Stromal cell of bone marrow (primary cell): Measurements from ENCODE around the gene IGF2R.
"Not testable (repeated sequence)": the region's sequence is repeated elsewhere in the genome, so short reads cannot be mapped to it uniquely, and the experiment has no call there.

ENCODE experiments used
- DNase-seq: peaks from one replicate; pipeline ENCODE4 v3.0.0-alpha.2; 2012; ENCODE audit warnings: low read depth

The IGF2R gene

DNA sequence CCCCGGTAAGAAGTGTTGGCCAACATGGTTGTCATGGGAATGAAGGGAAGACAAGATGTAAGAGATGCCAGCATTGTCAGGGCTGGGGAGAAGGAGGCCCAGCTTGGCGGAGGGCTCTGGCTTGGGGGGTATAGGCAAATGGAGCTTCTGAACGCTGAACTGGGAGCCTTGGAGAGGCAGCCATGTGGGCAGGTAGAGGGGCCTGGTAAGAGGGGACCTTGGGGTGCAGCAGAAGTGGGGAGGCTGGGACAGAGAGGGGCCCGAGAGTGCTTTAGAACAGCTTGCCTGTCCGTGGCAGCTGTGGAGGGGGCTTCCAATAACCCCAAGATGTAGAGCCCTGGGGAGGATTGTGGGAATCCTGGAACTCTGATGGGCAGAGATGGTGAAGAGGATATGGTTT lies 155.7 kb downstream of the IGF2R start:
- DNase-seq: no peak

DNA sequence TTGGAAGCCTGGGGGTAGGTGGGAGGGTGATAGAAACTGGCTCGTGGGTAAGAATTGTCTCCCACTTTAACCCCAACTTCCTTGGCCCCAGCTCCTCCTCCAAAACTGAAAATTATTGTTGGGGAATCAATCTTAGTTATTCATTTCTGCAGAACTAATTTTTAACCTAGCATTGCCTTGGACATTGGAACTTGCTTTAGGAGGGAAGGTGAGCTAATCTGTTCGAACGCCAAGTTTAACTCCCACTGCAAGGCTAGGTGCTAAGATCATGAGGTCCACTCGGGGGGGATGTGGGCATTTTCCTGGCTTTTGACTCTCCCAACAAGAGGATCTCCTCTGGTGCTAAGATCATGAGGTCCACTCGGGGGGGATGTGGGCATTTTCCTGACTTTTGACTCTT lies 156.2 kb downstream of the IGF2R start:
- not testable (repeated sequence) for DNase-seq

- DNase-seq: no peak
These were observed 158.6 kb downstream of the IGF2R start for GRCh38 chr6:160127270-160128124.

GRCh38 chr6:160128125-160128683 lies 159.3 kb downstream of the IGF2R start:
- no peak for DNase-seq

DNA sequence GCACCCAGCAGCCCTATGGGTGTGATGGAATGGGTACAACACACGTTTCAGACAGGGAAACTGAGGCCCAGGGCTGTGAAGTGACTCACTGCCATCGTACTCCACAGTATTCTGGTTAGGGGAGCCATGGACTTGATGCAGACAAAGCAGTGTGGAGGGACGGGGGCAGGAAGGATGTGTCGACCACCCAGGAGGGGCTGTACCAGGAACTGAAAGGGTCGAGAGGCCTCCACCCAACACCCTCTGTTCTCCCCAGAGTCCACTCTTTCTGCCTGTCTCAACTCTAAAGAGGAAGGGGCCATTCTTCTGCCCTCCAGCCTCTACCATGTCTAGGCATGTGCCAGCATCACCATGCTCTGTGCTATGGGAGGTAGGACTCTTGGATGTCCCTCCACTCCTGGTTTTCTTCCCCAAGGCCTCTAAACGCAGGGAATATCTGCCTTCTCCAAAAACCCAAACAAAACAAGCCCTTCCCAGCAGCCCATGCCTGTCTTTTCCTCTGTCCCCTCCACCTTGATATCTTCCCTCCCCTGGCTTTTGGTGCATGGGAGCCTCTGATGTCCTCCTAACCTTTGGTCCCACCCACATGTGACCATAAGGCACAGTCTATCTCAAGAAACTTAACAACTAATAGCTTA lies 160.1 kb downstream of the IGF2R start:
- no peak for DNase-seq

DNA sequence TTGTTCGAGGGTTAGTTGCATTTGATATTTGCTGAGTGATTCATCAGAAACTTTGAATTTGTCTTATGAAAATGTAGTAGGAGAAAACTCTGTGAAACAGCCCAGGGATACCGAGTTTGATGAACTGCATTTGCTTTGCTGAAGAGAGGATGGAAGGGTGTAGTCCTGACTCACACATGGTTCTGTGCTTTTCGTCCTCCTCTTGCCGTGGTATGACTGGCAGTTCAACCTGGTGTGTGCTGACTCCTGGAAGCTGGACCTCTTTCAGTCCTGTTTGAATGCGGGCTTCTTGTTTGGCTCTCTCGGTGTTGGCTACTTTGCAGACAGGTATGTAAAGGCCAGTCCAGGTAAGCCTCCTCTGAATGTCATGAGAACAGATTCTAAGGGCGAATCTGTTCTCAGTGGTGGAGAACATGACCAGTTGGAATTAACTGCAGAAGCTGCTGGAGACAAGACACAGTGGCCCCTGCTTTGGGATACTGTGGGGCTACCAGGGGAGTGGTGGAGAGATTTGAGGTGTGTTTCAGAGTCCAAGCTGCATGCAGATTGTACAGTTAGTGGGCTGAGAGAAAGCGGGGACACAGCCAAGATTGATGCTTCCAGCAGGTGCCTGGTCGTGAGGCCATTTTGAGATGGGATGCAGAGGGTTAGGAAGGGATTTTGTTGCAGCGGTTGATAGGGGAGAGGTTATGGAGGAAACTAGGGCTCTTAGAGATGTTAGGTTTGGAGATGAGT lies 161.2 kb downstream of the IGF2R start:
- no peak for DNase-seq

- no peak for DNase-seq
These were observed 162.0 kb downstream of the IGF2R start for GRCh38 chr6:160130729-160131484.

- no peak for DNase-seq
These were observed 162.9 kb downstream of the IGF2R start for GRCh38 chr6:160131636-160132296.

DNA sequence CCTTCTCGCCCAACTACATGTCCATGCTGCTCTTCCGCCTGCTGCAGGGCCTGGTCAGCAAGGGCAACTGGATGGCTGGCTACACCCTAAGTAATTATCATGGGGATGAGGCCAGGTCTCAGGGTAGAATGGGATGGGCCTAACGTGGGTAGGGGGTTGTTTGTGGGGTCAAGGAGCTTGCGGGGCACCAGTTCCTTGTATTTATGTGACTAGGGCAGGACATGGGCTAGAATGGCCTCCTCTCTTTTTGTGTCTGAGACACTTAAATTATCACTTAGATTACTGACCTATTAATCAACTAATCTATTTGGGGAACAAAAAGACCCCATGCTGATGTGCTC lies 163.4 kb downstream of the IGF2R start:
- DNase-seq: no peak

GRCh38 chr6:160132776-160133338 lies 164.0 kb downstream of the IGF2R start:
- no peak for DNase-seq

DNA sequence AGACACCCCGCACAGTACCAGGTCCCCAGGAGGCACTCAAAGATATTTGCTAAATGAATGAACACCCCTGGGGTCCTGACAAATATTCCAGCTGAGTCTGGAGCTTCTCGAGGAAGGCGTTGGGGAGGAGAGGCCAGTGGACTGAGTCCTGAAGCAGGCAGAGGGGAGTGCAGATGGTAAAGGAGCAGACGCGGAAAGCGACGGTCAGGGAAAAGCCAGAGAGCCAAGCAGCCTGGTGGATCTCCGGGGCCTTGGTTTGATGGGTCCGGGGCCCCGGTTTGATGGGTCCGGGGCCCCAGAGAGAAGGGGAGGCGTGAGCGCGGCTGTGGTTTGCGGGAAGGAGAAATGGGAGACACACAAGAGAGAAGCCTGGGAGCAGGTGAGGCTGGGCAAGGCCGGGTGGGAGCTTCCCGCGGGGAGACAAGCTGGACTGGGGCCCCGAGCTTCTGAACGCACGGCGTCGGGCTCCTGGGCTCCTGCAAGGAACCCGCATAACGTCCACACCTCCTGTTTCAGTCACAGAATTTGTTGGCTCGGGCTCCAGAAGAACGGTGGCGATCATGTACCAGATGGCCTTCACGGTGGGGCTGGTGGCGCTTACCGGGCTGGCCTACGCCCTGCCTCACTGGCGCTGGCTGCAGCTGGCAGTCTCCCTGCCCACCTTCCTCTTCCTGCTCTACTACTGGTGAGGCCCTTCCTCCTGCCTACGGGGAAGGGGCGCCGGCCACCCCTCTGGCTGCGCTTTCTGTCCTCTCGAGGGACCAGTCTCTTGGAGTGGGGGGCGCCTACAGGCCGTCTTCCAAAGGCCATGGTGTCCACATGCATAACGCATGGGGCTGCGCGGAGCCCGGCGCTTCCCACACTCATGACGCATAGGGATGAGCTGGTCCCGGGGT lies 164.8 kb downstream of the IGF2R start:
- DNase-seq: no peak

- DNase-seq: not testable (repeated sequence)
These were observed 165.5 kb downstream of the IGF2R start for GRCh38 chr6:160134337-160134751.

DNA sequence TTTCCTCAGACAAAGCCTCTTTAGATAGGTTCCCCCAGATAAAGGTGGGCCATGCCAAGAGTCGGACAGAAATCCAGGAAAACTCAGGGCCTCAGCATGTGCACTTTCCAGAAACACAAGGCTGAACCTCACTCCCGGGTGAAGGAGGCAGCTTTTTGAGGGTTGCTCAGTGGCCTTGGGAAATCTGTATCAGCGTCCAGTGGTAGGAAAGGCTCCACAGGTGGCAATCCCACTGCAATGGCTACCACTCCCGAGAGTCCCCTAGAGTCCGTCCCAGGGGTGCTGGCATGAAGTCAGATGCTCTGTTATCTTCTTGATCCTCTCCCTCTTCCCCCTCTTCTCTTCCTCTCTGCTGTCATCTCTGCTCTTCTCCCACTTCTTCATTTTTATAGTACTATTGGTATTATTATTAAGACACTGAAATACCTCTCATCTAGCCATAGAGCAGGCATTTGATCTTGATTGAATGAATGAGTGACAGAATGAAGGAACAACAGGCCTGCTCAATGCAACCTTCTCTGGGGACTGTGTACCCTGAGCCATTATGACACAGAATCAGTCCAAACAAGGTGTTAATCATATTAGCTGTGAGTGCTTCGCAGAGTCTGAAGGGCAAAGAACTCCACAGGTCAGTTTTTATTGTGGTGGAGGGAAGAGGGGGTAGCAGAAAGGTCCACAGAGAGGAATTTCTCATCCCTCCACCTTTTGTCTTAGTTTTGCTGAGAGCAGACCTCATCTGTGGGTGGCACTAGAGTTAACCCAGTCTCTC lies 166.1 kb downstream of the IGF2R start:
- no peak for DNase-seq

DNA sequence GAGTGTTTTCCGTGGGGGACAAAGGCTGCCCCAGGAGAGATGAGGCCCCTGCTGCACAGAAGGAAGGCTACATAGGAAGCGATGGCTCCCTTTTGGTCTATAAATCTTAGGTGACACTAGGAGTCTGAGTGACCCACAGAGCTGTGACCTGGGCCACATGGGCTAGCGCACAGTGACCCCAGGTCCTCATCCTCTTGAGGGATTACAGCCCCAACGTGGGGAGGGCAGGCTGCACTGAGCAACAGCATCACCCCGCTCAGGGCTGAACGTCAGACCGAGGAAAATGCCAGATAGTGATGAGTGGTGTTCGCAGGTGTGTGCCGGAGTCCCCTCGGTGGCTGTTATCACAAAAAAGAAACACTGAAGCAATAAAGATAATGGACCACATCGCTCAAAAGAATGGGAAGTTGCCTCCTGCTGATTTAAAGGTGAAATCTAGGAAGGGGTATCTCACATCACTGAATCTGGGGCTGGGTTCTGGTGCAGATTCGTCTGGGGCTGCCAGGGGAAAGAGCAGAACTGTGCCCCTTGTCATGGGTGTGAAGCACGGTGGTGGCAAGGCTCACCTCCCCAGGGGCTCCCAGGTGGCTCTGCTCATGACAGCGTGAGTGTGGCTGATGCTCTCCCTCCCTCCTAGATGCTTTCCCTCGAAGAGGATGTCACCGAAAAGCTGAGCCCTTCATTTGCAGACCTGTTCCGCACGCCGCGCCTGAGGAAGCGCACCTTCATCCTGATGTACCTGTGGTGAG lies 167.2 kb downstream of the IGF2R start:
- DNase-seq: no peak

DNA sequence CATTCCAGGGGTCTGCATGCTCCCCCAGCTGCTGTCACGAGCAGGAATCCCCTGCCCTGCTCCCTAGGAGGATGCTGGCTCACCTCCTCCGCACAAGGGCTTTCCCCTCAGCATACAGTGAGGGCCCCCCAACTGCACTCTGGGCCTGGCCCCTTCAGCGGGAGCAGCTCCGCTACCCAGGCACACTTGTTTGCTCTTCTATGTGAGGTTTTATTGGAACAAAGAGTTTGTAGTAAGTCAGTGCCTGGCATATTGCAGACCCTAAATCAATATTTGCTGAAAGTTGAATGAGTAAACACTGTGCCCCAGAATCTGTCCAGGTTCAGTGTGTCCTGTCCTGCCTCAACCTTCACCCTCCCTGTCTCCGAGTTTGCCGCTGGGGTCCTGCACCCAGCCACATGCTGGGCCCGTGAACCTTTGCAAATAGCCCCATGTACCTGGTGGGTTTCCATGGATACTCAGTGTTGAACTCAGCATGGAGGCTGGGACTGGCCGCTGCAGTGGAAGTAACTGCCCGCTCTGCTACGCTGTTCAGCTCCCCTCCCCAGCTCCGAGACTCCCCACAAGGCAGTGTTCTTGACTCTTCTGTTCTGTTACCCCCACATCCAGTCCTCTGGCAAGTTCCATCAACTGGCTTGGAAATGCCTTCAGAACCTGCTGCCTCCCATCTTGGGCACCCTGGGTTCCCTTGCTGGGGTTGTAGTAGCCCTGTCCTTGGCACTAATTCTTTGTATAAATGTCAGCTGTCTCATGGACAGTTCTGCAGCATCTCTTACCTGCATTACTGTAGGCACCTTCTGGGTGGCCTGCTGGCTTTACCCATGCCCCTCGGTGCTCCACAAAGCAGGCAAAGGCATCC lies 168.5 kb downstream of the IGF2R start:
- no peak for DNase-seq

DNA sequence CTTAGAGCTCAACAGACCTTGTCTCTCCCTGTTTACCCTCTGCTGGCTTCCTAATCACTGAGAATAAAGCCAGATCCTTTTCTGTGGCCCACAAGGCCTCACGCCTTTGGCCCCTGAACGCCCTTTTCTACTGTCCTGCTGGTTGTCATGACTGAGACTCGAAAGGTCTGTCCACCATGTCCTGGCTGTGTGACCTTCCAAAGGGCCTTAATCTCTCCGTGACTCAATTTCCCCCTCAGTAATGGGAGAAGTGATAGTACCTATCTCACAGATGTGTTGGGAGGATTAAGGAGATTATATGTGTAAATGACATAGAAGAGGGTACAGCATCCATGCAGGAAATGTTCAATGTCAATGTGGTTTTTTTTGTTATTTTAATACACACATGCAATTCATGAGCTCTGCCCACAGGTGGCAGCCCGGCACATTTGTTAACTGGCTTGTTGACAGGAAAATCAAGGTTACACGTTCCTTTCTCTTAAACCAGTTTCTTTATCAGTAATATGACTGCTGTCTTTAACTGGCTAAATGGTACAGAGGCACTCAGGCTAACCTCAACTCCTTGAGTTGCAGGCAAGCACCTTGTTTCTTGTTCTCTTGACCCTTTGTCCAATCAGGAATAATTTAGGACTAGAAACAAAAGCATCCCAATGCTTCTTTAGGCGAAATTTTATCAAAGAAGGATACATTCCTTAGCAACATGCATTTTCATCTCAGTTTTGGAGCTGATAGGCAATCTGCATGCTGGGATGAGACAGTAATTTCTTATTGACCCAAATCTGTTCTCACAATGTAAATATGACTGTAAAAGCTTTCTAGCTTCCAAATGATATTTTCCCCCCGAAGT lies 169.3 kb downstream of the IGF2R start:
- DNase-seq: no peak
